Epithelial cell of proximal tubule (primary cell): ENCODE results near the gene TPM4. TPM values are rescaled to one million over a fixed set of nuclear protein-coding genes. Genes with fewer than 3 reads are reported as not detected.

Experiments
- DNase-seq: peaks from one replicate; pipeline ENCODE4 v3.0.0-alpha.2; 2011; ENCODE audit warnings: low read depth
- H3K4me3 ChIP-seq: 2 replicates; pipeline ENCODE4 v1.5.1; 2011; ENCODE audit warnings: low read depth, mild to moderate bottlenecking, low read length
- total RNA-seq: library from RNA; depleted of rRNA; stranded (reverse); fragments of >200 nt; gene quantifications from 2 replicates; pipeline ENCODE4 v1.2.3, GENCODE V29; 2015
- TF ChIP-seq, protein P1 (sequence below): conservative IDR thresholded peaks from 2 replicates; pipeline ENCODE4 v1.5.1; 2012; ENCODE audit warnings: low read depth, mild to moderate bottlenecking, low read length

Gene TPM4
- total RNA-seq, 1 donor from 2014 or later: 968 TPM

DNA sequence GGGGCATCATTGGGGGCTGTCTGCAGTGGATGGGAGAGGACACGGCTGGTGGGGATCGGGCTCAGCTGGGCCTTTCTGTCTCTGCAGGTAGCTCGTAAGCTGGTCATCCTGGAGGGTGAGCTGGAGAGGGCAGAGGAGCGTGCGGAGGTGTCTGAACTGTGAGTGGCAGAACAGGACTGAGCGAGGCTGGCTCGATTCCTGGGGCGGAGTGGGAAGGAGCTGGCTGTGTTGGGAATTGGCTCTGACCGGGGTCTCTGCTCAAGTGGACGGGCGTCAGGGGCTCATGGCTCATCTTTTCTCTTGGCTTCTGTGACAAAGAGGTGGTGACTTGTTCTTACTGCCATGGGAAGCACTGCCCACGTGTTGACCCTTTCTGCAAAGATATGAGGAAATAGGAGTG, 11.6 kb downstream of the TPM4 start:
- no peak for DNase-seq
- TF ChIP-seq, protein P1, sequence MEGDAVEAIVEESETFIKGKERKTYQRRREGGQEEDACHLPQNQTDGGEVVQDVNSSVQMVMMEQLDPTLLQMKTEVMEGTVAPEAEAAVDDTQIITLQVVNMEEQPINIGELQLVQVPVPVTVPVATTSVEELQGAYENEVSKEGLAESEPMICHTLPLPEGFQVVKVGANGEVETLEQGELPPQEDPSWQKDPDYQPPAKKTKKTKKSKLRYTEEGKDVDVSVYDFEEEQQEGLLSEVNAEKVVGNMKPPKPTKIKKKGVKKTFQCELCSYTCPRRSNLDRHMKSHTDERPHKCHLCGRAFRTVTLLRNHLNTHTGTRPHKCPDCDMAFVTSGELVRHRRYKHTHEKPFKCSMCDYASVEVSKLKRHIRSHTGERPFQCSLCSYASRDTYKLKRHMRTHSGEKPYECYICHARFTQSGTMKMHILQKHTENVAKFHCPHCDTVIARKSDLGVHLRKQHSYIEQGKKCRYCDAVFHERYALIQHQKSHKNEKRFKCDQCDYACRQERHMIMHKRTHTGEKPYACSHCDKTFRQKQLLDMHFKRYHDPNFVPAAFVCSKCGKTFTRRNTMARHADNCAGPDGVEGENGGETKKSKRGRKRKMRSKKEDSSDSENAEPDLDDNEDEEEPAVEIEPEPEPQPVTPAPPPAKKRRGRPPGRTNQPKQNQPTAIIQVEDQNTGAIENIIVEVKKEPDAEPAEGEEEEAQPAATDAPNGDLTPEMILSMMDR: no peak

DNA sequence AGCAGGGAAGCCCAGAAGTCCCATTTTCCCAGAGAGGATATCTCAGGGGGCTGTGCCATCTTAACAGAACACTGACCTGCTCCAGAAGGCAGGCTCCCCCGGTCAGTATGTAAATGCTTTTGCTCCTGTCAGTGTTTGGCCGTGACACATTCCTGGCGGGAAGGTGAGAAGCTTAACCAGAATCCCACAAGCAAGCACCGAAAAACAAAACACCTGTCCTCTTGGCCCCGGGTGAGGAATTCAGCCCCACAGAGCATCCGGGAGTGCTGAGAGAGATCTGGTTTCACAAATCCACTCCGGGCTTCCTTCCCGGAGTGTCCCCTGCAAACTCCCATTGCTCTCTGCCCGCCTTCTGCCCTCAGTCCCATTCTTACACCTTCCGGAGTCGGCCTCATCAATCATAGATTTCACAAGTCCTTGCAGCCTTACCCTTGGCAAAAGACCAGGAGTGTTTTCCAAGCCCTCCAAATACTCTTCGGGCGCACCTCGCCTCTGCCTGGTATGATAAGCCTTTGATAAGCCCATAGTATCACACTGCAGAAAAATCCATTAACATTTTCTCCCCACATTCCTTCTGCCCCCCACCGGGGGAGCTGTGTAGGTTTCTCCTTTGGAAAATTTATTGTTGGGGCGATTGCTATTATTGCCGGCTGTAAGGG, 12.2 kb downstream of the TPM4 start:
- H3K4me3 ChIP-seq: no peak overlapping the region
- DNase-seq: no peak
- TF ChIP-seq, protein P1: peak; percentile 3

More for the DNA sequence above, 11.6 kb downstream of the TPM4 start:
- no peak overlapping the region for H3K4me3 ChIP-seq

DNA sequence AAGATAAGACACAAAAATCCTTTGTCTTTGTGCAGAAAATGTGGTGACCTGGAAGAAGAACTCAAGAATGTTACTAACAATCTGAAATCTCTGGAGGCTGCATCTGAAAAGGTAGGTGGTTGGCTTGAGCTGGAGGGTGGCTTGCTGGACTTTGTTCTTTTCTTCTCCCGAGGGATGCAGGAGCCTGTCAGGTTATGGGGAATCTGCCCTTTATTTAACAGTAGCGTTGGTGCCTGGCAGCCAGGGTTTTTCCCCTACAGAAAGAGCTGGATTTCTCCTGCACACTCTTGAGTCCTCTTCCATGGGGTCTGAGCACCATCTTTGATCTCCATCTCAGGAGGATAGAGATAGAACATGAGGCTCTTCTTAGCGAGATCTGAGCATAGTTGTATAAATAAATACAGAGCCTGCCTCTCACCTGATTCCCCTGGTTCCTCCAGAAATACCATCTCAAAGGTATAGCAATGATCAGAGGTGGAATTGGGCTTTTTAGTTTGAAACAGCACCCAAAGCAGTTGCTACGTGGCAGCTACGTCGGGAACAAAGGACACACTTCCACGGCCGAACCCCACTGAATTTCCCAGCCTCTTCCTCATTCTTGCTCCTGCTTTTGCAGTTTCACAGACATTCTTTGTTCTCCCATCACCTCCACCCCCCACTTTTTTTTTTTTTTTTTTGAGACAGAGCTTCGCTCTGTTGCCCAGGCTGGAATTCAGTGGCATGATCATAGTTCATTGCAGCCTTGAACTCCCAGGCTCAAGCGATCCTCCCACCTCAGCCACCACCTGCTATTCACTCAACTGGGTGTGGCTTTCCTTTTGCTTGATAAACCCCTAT, 12.9 kb downstream of the TPM4 start:
- no peak for DNase-seq
- H3K4me3 ChIP-seq: no peak overlapping the region
- TF ChIP-seq, protein P1: no peak

DNA sequence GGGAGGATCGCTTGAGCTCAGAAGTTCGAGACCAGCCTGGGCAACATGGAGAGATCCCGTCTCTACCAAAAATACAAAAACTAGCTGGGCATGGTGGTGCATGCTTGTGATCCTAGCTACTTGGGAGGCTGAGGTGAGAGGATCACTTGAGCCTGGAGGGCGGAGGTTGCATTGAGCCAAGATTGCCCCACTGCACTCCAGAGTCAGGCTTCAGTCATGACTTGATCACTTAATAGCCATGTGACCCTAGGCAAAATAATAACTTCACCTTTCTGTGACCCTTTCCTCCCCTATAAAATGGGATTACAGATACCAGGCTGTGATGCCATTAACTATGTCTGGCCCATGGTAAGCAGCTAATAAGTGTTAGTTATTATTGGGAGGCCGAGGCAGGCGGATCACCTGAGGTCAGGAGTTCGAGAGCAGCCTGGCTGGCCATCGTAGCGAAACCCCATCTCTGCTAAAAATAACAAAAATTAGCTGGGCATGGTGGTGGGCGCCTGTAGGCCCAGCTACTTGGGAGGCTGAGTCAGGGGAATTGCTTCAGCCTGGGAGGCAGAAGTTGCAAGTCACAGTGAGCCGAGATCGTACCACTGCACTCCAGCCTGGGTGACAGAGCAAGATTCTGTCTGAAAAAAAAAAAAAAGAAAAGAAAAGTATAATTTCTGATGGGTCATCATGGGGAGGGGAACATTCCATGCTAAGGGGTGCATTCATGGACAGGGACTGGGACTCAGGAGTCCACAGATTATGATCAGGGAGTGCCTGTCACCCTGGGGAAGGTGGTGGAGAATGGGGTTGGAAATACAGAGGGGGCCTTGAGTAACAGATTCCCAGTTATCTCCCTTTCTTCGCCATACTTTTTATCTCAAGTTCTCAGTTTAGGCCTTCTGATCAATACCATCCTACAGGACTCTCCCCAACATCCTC, 15.5 kb downstream of the TPM4 start:
- DNase-seq: no peak
- TF ChIP-seq, protein P1: no peak
- no peak overlapping the region for H3K4me3 ChIP-seq

DNA sequence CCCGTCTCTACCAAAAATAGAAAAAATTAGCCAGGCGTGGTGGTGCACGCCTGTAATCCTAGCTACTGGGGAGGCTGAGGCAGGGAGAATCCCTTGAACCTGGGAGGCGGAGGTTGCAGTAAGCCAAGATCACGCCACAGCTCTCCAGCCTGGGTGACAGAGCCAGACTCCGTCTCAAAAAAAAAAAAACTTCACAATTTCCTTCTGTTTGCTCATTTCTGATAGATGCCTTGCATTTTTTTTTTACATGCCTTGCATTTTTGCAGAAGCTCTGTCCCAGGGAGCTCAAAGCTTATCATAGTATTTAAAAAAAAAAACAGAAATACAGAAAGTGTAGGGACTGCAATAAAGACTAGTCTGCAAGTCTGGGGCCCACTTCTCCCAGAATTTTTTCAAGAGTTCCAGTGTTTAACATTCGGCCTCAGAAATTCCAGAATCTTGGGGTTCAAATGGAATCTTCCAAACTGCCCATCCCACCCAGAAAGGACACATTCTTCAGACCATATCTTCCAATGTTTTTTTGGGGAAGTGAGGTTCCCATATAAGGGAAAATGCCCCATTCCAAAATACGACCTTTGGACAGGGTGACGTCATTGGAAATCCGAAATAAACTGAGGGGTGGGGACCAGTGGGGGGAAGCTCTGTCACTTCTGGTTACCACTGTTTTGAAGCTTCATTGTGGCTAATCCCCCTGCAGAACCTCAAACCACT, 18.2 kb downstream of the TPM4 start:
- TF ChIP-seq, protein P1: no peak
- no peak for DNase-seq
- no peak overlapping the region for H3K4me3 ChIP-seq

DNA sequence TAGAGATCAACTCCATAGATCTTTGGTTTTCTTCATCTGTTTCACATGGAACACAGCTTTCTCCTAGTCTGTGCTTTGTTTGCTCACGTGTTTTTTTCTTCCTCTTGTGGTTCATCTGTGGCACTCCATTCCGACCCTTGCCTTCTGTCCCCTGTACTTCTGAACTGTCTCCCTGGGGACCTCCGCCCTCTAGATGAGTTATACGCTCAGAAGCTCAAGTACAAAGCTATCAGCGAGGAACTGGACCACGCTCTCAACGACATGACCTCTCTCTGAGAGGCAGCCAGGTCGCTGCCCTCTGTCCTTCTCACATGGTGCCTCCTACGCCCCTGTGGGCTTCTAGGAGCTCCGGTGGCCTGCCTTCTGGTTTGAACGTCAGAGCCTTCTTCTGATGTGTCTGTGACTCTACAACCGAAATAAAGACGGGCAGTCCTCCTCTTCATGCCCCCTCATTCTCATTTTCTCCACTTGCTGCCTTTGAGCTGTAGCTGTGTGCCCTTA, 18.8 kb downstream of the TPM4 start:
- DNase-seq: no peak
- TF ChIP-seq, protein P1: no peak

More for the DNA sequence above, 18.8 kb downstream of the TPM4 start:
- no peak overlapping the region for H3K4me3 ChIP-seq
